MM.1S (cell line): ENCODE measurements around the gene RPGRIP1L.

ENCODE experiments used
- DNase-seq: peaks from one replicate; pipeline ENCODE4 v3.0.0-alpha.2; 2015
- H2AFZ ChIP-seq: fragments of 300-600 bp; sonication (generic); 2 replicates; pipeline ENCODE4 v1.6.0; 2016; ENCODE audit warnings: antibody characterized with exemption, low read length
- H3F3A ChIP-seq: fragments of 300-600 bp; sonication (generic); 2 replicates; pipeline ENCODE4 v1.6.1; 2016; ENCODE audit warnings: mild to moderate bottlenecking, antibody characterized with exemption, low read length, moderate library complexity, mixed read lengths; ENCODE audit not compliant: insufficient read depth
- H3K27ac ChIP-seq: fragments of 300-600 bp; sonication (generic); 2 replicates; pipeline ENCODE4 v1.5.1; 2016; ENCODE audit warnings: mild to moderate bottlenecking, low read length
- H3K27me3 ChIP-seq: fragments of 300-600 bp; sonication (generic); replicated peaks from 2 replicates; pipeline ENCODE4 v1.6.0; 2016; ENCODE audit warnings: low read length; ENCODE audit not compliant: insufficient read depth
- H3K36me3 ChIP-seq: fragments of 300-600 bp; sonication (generic); replicated peaks from 2 replicates; pipeline ENCODE4 v1.6.1; 2016; ENCODE audit warnings: mild to moderate bottlenecking, low read length, mixed read lengths; ENCODE audit not compliant: insufficient read depth
- H3K4me1 ChIP-seq: fragments of 300-600 bp; sonication (generic); 2 replicates; pipeline ENCODE4 v1.6.1; 2016; ENCODE audit warnings: low read length, mixed read lengths
- H3K4me2 ChIP-seq: fragments of 300-600 bp; sonication (generic); 2 replicates; pipeline ENCODE4 v1.6.0; 2016; ENCODE audit warnings: low read depth, low read length
- H3K4me3 ChIP-seq: fragments of 300-600 bp; sonication (generic); 2 replicates; pipeline ENCODE4 v1.5.1; 2016; ENCODE audit warnings: low read length, mixed read lengths
- H3K79me2 ChIP-seq: fragments of 300-600 bp; sonication (generic); 2 replicates; pipeline ENCODE4 v1.6.1; 2016; ENCODE audit warnings: mixed run types, low read length, mixed read lengths
- H3K9ac ChIP-seq: fragments of 300-600 bp; sonication (generic); 2 replicates; pipeline ENCODE4 v1.6.1; 2016; ENCODE audit warnings: low read length, mixed read lengths
- H3K9me2 ChIP-seq: fragments of 300-600 bp; sonication (generic); replicated peaks from 2 replicates; pipeline ENCODE4 v1.6.1; 2016; ENCODE audit warnings: mild to moderate bottlenecking, low read length, mixed read lengths; ENCODE audit not compliant: insufficient read depth
- H3K9me3 ChIP-seq: fragments of 300-600 bp; sonication (generic); replicated peaks from 2 replicates; pipeline ENCODE4 v1.6.1; 2016; ENCODE audit warnings: mild to moderate bottlenecking, low read length, mixed read lengths; ENCODE audit not compliant: insufficient read depth
- H4K20me1 ChIP-seq: fragments of 300-600 bp; sonication (generic); 2 replicates; pipeline ENCODE4 v1.6.1; 2016; ENCODE audit warnings: mild to moderate bottlenecking, low read length, moderate library complexity, mixed read lengths; ENCODE audit not compliant: insufficient read depth
- EZH2 ChIP-seq: fragments of 300-600 bp; sonication (generic); optimal IDR thresholded peaks from 2 replicates; pipeline ENCODE3; 2017; ENCODE audit warnings: low read depth, mild to moderate bottlenecking, antibody characterized with exemption, low read length, mixed read lengths
- EZH2phosphoT487 ChIP-seq: fragments of 300-600 bp; sonication (generic); IDR thresholded peaks from 2 replicates; pipeline ENCODE4 v1.6.1; 2018; ENCODE audit warnings: antibody characterized with exemption, low read length
- TF ChIP-seq, protein P1 (sequence below): fragments of 300-600 bp; sonication (generic); IDR thresholded peaks from 2 replicates; pipeline ENCODE4 v1.5.1; 2016; ENCODE audit warnings: antibody characterized with exemption, low read length, mixed read lengths

The RPGRIP1L gene

DNA sequence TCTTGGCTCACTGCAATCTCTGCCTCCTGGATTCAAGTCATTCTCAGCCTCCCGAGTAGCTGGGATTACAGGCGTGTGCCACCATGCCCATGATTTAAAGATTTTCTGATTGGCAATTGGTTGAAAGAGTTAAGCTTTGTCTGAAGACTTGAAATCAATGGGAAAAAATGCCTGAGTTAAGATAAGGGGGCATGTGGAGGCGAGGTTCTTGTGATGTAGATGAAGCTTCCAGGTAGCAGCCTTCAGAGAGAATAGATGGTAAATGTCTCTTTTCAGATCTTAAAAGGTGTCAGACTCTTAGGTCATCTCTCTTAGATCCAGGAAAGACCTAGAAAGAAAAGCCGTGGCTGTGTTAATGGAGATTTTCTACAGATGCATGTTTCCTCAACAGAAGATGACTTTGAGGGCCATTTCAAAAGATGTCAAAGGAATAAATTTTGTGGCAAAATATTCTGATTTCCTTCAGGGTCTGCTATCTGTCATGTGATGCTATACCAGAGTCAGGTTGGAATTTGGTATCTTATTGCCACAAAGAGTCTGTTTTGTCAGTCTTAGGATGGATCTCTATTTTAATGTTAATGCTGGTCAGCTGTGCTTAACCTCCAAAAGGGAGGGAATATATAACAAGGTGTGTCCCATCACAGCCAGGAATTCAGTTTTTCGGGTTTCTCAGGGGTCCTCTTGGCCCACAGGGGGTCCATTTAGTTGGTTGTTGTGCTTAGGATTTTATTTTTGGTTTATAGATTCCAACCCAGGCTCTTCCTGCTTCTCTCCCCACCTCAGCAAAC lies 142.4 kb downstream of the RPGRIP1L start:
- TF ChIP-seq, protein P1, sequence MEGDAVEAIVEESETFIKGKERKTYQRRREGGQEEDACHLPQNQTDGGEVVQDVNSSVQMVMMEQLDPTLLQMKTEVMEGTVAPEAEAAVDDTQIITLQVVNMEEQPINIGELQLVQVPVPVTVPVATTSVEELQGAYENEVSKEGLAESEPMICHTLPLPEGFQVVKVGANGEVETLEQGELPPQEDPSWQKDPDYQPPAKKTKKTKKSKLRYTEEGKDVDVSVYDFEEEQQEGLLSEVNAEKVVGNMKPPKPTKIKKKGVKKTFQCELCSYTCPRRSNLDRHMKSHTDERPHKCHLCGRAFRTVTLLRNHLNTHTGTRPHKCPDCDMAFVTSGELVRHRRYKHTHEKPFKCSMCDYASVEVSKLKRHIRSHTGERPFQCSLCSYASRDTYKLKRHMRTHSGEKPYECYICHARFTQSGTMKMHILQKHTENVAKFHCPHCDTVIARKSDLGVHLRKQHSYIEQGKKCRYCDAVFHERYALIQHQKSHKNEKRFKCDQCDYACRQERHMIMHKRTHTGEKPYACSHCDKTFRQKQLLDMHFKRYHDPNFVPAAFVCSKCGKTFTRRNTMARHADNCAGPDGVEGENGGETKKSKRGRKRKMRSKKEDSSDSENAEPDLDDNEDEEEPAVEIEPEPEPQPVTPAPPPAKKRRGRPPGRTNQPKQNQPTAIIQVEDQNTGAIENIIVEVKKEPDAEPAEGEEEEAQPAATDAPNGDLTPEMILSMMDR, result no peak
- TF ChIP-seq EZH2, result no peak
- no peak for TF ChIP-seq EZH2phosphoT487
- H2AFZ ChIP-seq, result no peak overlapping the region
- H3K9me3 ChIP-seq, result no peaks in the 10 kb centered on the region
- H3K36me3 ChIP-seq, result no peaks in the 10 kb centered on the region
- no peaks in the 10 kb centered on the region for H3K79me2 ChIP-seq
- no peaks in the 10 kb centered on the region for H3K9me2 ChIP-seq
- H3K4me2 ChIP-seq, result no peak overlapping the region
- H4K20me1 ChIP-seq, result no peaks in the 10 kb centered on the region
- DNase-seq, result no peak
- H3K9ac ChIP-seq, result no peak overlapping the region
- no peaks in the 10 kb centered on the region for H3F3A ChIP-seq
- H3K4me3 ChIP-seq, result no peak overlapping the region
- H3K27me3 ChIP-seq, result no peaks in the 10 kb centered on the region
- no peaks in the 10 kb centered on the region for H3K4me1 ChIP-seq
- no peak overlapping the region for H3K27ac ChIP-seq

DNA sequence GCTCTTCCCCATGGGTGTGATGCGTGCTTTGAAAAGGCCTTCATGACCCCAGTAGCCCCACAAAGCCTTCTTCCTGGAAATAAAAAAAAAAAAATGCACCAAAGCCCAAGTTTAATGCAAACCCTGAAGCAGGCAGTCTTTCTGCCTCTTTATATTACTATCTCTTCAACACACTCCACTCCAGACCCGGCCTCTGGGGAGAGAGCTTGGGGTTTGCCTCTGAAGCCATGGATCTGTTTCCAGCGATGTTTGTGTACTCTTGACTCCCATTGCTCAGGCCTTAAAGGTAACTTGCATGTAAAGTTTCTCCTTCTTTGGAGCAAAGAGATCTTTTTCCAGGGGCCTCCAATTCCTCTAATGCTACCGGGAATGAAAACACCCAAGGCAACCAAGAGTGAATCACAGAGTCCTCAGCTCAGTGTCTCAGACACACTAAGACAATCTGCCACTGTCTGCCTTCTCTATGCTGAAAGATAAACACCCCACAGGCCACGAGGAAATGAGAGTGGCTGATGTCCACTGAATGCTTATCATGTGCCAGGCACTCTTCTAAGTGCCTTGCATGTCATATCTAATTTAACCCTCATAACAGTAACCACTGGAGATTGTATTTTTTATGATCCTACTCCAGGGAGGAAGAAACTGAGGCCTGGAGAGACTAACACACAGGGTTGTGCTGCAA lies 144.2 kb downstream of the RPGRIP1L start:
- H3K4me3 ChIP-seq, result no peak overlapping the region
- H4K20me1 ChIP-seq, result no peaks in the 10 kb centered on the region
- TF ChIP-seq, protein P1, result no peak
- TF ChIP-seq EZH2 (no peak), EZH2phosphoT487 (no peak)
- H3K9me3 ChIP-seq, result no peaks in the 10 kb centered on the region
- no peaks in the 10 kb centered on the region for H3F3A ChIP-seq
- H3K36me3 ChIP-seq, result no peaks in the 10 kb centered on the region
- no peaks in the 10 kb centered on the region for H3K9me2 ChIP-seq
- no peaks in the 10 kb centered on the region for H3K27me3 ChIP-seq
- no peaks in the 10 kb centered on the region for H3K79me2 ChIP-seq
- DNase-seq, result no peak
- H2AFZ ChIP-seq, result no peak overlapping the region
- H3K4me1 ChIP-seq, result no peaks in the 10 kb centered on the region
- no peak overlapping the region for H3K4me2 ChIP-seq
- no peak overlapping the region for H3K9ac ChIP-seq
- H3K27ac ChIP-seq, result no peak overlapping the region

GRCh38 chr16:53558710-53559109 lies 144.9 kb downstream of the RPGRIP1L start:
- Histone ChIP-seq H3K4me3 (no peak overlapping the region), H3F3A (no peaks in the 10 kb centered on the region), H3K79me2 (no peaks in the 10 kb centered on the region), H3K27me3 (no peaks in the 10 kb centered on the region), H3K27ac (no peak overlapping the region), H2AFZ (no peak overlapping the region), H4K20me1 (no peaks in the 10 kb centered on the region), H3K9ac (no peak overlapping the region), H3K4me1 (no peaks in the 10 kb centered on the region), H3K4me2 (no peak overlapping the region), H3K9me2 (no peaks in the 10 kb centered on the region), H3K36me3 (no peaks in the 10 kb centered on the region), H3K9me3 (no peaks in the 10 kb centered on the region)
- no peak for TF ChIP-seq EZH2
- no peak for TF ChIP-seq EZH2phosphoT487
- TF ChIP-seq, protein P1, result no peak
- no peak for DNase-seq
